Kidney (tissue), 14 donors: ENCODE data around the gene LAX1. TPM values are rescaled to one million over a fixed set of nuclear protein-coding genes. Genes with fewer than 3 reads are reported as not detected.
"Not testable (repeated sequence)": the region's sequence is repeated elsewhere in the genome, so short reads cannot be mapped to it uniquely, and the experiment has no call there.

ENCODE experiments used
- DNase-seq, 5 donors: peaks; one replicate each; pipeline ENCODE4 v3.0.0-alpha.2; 2013 to 2020
- FAIRE-seq: peaks from 2 replicates; lab custom pipeline; 2012; peaks lifted over from hg19 to GRCh38; lab: Jason Lieb, UNC
- H3K27ac ChIP-seq, 2 donors: one replicate each; pipeline ENCODE4 v1.7.0; 2013; ENCODE audit warnings: low read depth in 2 of 2, low read length in 2 of 2, inconsistent platforms in 1 of 2
- H3K27me3 ChIP-seq: one replicate; pipeline ENCODE4 v1.7.1; 2013; ENCODE audit warnings: low read length, inconsistent platforms; ENCODE audit not compliant: control insufficient read depth, insufficient read depth
- H3K36me3 ChIP-seq, 3 donors: one replicate each; pipeline versions ENCODE4 v1.7.0 to v1.7.1; 2013; ENCODE audit warnings: low read length in 3 of 3, control low read depth in 1 of 3, inconsistent platforms in 1 of 3; ENCODE audit not compliant: insufficient read depth in 3 of 3, control insufficient read depth in 2 of 3
- H3K4me1 ChIP-seq, 3 donors: one replicate each; pipeline versions ENCODE4 v1.7.0 to v1.7.1; 2013; ENCODE audit warnings: low read length in 3 of 3, inconsistent platforms in 1 of 3, low read depth in 1 of 3; ENCODE audit not compliant: control insufficient read depth in 2 of 3, insufficient read depth in 2 of 3
- H3K4me3 ChIP-seq, 3 donors: one replicate each; pipeline versions ENCODE4 v1.7.0 to v1.8.1; 2013; ENCODE audit warnings: low read length in 3 of 3, control low read depth in 1 of 3, inconsistent platforms in 1 of 3
- H3K9ac ChIP-seq, 3 donors: one replicate each; pipeline versions ENCODE4 v1.7.0 to v1.7.1; 2013; ENCODE audit warnings: low read length in 3 of 3, control low read depth in 1 of 3, inconsistent platforms in 1 of 3
- H3K9me3 ChIP-seq, 3 donors: one replicate each; pipeline versions ENCODE4 v1.7.0 to v1.7.1; 2013; ENCODE audit warnings: low read length in 3 of 3, control low read depth in 1 of 3, inconsistent platforms in 1 of 3; ENCODE audit not compliant: control insufficient read depth in 2 of 3, insufficient read depth in 1 of 3
- intact Hi-C: fragments of 100-400 bp; cut with DNase I; formaldehyde crosslinking; loops from one replicate; pipeline ENCODE4 v1.11.1; 2022
- polyA plus RNA-seq: library from polyadenylated mRNA; stranded (reverse); fragments of 350-450 nt; fragmentation: Illumina TruSeq; extraction: RNeasy Lipid Tissue Mini Kit (QIAGEN cat#74804); gene quantifications from one replicate; pipeline ENCODE4 v1.2.3, GENCODE V29; 2014; ENCODE audit warnings: low read depth, low replicate concordance; ENCODE audit not compliant: insufficient read depth
- total RNA-seq: library from RNA; stranded (reverse); fragmentation: NEBNext Ultra II Directional; extraction: Animal tissue kit (Norgen Biotek cat#: 25700); gene quantifications from one replicate; pipeline ENCODE4 v1.2.1, GENCODE V29; 2021
- TF ChIP-seq, protein P1 (sequence below): IDR thresholded peaks from 3 replicates; pipeline ENCODE4 v1.5.1; 2012; ENCODE audit warnings: mild to moderate bottlenecking, moderate library complexity, borderline replicate concordance; ENCODE audit not compliant: insufficient read depth; ENCODE audit errors: extremely low read depth
- donor health status: control.
- donor health status: control.
- donor health status: control.
- donor health status: control.
- donor health status: control.
- donor health status: DM: yes; HTN: yes; CAD: no.
- donor health status: Normal renal cell carcinoma (clear cell type).

LAX1 gene
- total and polyA plus RNA-seq, 2 donors from 2014 or later: 6.9 TPM; not detected in 1

DNA sequence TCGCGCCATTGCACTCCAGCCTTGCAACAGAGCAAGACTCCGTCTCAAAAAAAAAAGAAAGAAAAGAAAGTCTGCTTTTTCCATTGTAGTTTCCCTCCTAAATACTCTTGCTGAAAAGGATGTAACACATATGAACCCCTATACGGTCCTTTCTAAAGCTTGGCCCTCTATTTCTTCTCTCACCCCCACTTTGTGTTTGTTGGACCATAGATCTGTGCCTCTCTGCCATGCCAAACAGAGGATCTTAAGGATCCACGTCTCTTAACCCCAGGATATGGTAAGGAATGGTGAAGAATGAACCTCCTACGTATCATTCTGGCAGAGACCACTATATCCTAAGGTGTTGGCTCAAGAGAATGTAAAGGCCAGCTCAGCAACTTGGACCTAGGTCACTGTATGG lies 18.7 kb upstream of the LAX1 start:
- intact Hi-C loops: no loop called here
- no peak for FAIRE-seq

DNA sequence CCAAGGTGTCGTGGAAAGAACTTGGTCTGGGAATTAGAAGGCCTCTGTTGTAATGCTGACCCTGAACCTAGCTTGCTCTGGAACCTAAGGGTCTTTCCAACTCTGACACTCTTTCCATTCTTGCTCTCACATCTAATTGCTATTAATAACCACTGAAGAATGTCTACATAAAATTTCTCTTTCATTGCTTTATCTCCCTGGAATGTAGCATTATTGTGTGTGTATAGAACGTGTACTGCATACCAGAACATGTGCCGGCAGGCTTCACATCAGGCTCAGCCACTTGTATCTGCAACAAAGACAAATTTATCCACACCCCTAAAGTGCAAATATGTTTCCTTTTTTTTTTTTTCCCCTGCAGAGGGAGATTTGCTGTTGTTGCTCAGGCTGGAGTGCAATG lies 13.9 kb upstream of the LAX1 start:
- Histone ChIP-seq H3K9ac (no peak overlapping the region), H3K27me3 (no peaks in the 10 kb centered on the region), H3K9me3 (no peaks in the 10 kb centered on the region), H3K36me3 (no peaks in the 10 kb centered on the region), H3K27ac (no peak overlapping the region), H3K4me3 (no peak overlapping the region), H3K4me1 (no peaks in the 10 kb centered on the region)
- intact Hi-C loops: no loop called here
- TF ChIP-seq, protein P1, sequence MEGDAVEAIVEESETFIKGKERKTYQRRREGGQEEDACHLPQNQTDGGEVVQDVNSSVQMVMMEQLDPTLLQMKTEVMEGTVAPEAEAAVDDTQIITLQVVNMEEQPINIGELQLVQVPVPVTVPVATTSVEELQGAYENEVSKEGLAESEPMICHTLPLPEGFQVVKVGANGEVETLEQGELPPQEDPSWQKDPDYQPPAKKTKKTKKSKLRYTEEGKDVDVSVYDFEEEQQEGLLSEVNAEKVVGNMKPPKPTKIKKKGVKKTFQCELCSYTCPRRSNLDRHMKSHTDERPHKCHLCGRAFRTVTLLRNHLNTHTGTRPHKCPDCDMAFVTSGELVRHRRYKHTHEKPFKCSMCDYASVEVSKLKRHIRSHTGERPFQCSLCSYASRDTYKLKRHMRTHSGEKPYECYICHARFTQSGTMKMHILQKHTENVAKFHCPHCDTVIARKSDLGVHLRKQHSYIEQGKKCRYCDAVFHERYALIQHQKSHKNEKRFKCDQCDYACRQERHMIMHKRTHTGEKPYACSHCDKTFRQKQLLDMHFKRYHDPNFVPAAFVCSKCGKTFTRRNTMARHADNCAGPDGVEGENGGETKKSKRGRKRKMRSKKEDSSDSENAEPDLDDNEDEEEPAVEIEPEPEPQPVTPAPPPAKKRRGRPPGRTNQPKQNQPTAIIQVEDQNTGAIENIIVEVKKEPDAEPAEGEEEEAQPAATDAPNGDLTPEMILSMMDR: no peak
- DNase-seq (no peak), FAIRE-seq (no peak)

More for the DNA sequence above, 18.7 kb upstream of the LAX1 start:
- TF ChIP-seq, protein P1: no peak
- no peak for DNase-seq
- Histone ChIP-seq H3K9me3 (no peaks in the 10 kb centered on the region), H3K27me3 (no peaks in the 10 kb centered on the region), H3K4me1 (no peaks in the 10 kb centered on the region), H3K27ac (no peak overlapping the region), H3K9ac (no peak overlapping the region), H3K4me3 (no peak overlapping the region), H3K36me3 (no peaks in the 10 kb centered on the region)

DNA sequence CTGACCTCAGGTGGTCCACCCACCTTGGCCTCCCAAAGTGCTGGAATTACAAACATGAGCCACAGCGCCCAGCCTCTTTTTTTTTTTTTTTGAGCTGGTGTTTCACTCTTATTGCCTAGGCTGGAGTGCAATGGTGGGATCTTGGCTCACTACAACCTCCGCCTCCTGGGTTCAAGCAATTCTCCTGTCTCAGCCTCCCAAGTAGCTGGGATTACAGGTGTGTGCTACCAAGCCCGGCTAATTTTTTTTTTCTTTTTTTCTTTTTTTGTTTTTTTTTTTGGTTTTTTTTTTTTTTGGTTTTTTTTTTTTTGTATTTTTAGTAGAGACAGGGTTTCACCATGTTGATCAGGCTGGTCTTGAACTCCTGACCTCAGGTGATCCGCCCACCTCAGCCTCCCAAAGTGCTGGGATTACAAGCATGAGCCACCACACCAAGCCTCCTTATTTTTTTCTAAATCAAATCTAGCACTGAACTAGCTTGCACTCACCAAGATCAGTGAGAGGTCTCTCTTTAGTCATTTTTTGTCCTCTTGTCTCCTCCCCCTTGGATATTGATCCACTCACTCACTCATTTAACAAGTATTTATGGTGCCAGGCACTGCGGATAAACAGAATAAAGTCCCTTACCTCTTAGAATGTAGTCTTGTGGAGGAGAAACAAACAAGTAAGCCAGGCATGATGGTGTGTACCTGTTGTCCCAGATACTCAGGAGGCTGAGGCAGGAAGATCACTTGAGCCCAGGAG lies 13.2 kb upstream of the LAX1 start:
- H3K4me3 ChIP-seq, intact Hi-C loops, H3K9me3 ChIP-seq, H3K4me1 ChIP-seq, H3K27ac ChIP-seq, H3K36me3 ChIP-seq, DNase-seq, FAIRE-seq, H3K9ac ChIP-seq, H3K27me3 ChIP-seq: not testable (repeated sequence)

DNA sequence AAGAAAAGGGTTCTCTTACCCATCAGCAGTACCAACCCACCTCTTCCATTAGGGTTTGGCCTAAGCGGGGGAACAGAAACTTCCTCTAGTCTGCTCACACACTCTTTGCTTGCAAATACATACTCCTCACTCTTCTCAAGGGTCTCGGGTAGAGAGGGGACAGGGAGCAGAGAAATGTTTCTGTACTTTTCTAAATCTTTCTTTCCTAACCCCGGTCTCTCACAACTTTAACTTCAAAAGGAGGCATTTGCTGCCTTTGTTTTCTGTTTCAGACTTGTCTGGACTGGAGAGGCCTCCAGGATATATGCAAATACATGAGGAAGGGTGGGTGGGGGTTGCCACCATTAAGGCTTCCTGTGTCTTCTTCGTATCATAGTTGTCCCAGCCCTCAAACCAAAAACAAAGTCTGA lies 10.5 kb upstream of the LAX1 start:
- DNase-seq: no peak
- Histone ChIP-seq H3K27ac (no peak overlapping the region), H3K9ac (no peak overlapping the region), H3K36me3 (no peaks in the 10 kb centered on the region), H3K4me1 (no peaks in the 10 kb centered on the region), H3K4me3 (no peak overlapping the region), H3K9me3 (no peaks in the 10 kb centered on the region), H3K27me3 (no peaks in the 10 kb centered on the region)
- intact Hi-C loops: no loop called here
- TF ChIP-seq, protein P1: no peak
- FAIRE-seq: no peak
